ENCODE data around the gene RIMKLA. TPM values are rescaled to one million over a fixed set of nuclear protein-coding genes. Genes with fewer than 3 reads are reported as not detected.

Gene RIMKLA
- total RNA-seq, 1 donor from 2014 or later, result not detected

- H3K4me3 ChIP-seq (ENCODE audit: low read depth, low read length), result no peak overlapping the region
- no peak for TF ChIP-seq CTCF (IDR thresholded peaks at IDR 0.05; ENCODE audit: insufficient read depth, low read length, severe bottlenecking)
- DNase-seq (ENCODE audit: low read depth), result no peak
- H3K27me3 ChIP-seq (ENCODE audit: control insufficient read depth, insufficient read depth, low read length), result no peaks in the 10 kb centered on the region
- H3K36me3 ChIP-seq (ENCODE audit: control insufficient read depth, insufficient read depth, low read length), result no peaks in the 10 kb centered on the region
- FAIRE-seq, result peak; percentile 68
Observed at GRCh38 chr1:42450061-42450460, 69.5 kb downstream of the RIMKLA start.

GRCh38 chr1:42453386-42453785 lies 72.8 kb downstream of the RIMKLA start:
- no peak for FAIRE-seq
- Histone ChIP-seq H3K4me3 (ENCODE audit: low read depth, low read length) (no peak overlapping the region), H3K27me3 (ENCODE audit: control insufficient read depth, insufficient read depth, low read length) (no peaks in the 10 kb centered on the region), H3K36me3 (ENCODE audit: control insufficient read depth, insufficient read depth, low read length) (no peaks in the 10 kb centered on the region)
- DNase-seq (ENCODE audit: low read depth), result no peak
- no peak for TF ChIP-seq CTCF (IDR thresholded peaks at IDR 0.05; ENCODE audit: insufficient read depth, low read length, severe bottlenecking)

GRCh38 chr1:42454403-42454802 lies 73.8 kb downstream of the RIMKLA start:
- Histone ChIP-seq H3K4me3 (ENCODE audit: low read depth, low read length) (no peak overlapping the region), H3K36me3 (ENCODE audit: control insufficient read depth, insufficient read depth, low read length) (peaks cover 2% of the 10 kb centered on the region), H3K27me3 (ENCODE audit: control insufficient read depth, insufficient read depth, low read length) (no peaks in the 10 kb centered on the region)
- DNase-seq (ENCODE audit: low read depth), result no peak
- FAIRE-seq, result no peak
- no peak for TF ChIP-seq CTCF (IDR thresholded peaks at IDR 0.05; ENCODE audit: insufficient read depth, low read length, severe bottlenecking)

- H3K4me3 ChIP-seq (ENCODE audit: low read depth, low read length), result peak within 1 kb of the TSS; percentile 73
- no peak for FAIRE-seq
- peaks cover 2% of the 10 kb centered on the region for H3K36me3 ChIP-seq (ENCODE audit: control insufficient read depth, insufficient read depth, low read length)
- H3K27me3 ChIP-seq (ENCODE audit: control insufficient read depth, insufficient read depth, low read length), result no peaks in the 10 kb centered on the region
- peak; percentile 28 for TF ChIP-seq CTCF (IDR thresholded peaks at IDR 0.05; ENCODE audit: insufficient read depth, low read length, severe bottlenecking)
- DNase-seq (ENCODE audit: low read depth), result peak; percentile 73
Observed at GRCh38 chr1:42456010-42456753, 75.6 kb downstream of the RIMKLA start, which contains the start of the genes PPCS and ZMYND12. TSS of gene PPCS (plus strand) at chr1:42456543. CDS start at chr1:42456566, 23 bp downstream. TSS of gene ZMYND12 (minus strand) at chr1:42456022. CDS start at chr1:42455997, 25 bp downstream.

- H3K36me3 ChIP-seq (ENCODE audit: control insufficient read depth, insufficient read depth, low read length), result peaks cover 2% of the 10 kb centered on the region
- peak; percentile 44 for DNase-seq (ENCODE audit: low read depth)
- TF ChIP-seq CTCF (IDR thresholded peaks at IDR 0.05; ENCODE audit: insufficient read depth, low read length, severe bottlenecking), result no peak
- peak overlapping the region; percentile 73 for H3K4me3 ChIP-seq (ENCODE audit: low read depth, low read length)
- FAIRE-seq, result no peak
- no peaks in the 10 kb centered on the region for H3K27me3 ChIP-seq (ENCODE audit: control insufficient read depth, insufficient read depth, low read length)
Observed at GRCh38 chr1:42456754-42457089, 76.1 kb downstream of the RIMKLA start.

- FAIRE-seq, result no peak
- H3K4me3 ChIP-seq (ENCODE audit: low read depth, low read length), result no peak overlapping the region
- no peak for TF ChIP-seq CTCF (IDR thresholded peaks at IDR 0.05; ENCODE audit: insufficient read depth, low read length, severe bottlenecking)
- DNase-seq (ENCODE audit: low read depth), result no peak
- H3K27me3 ChIP-seq (ENCODE audit: control insufficient read depth, insufficient read depth, low read length), result no peaks in the 10 kb centered on the region
- peaks cover 2% of the 10 kb centered on the region for H3K36me3 ChIP-seq (ENCODE audit: control insufficient read depth, insufficient read depth, low read length)
Observed at GRCh38 chr1:42461196-42461595, 80.6 kb downstream of the RIMKLA start.
